Ammon's horn (tissue), 1 donor: ENCODE measurements around the gene SCLY.
A peak's percentile ranks its signal among the peaks of the same experiment; 100 is the strongest.
"Not testable (repeated sequence)": the region's sequence is repeated elsewhere in the genome, so short reads cannot be mapped to it uniquely, and the experiment has no call there.

Experiments
- DNase-seq: peaks from one replicate; pipeline ENCODE4 v3.0.0-alpha.2; 2016; ENCODE audit warnings: low spot score

The SCLY gene

DNA sequence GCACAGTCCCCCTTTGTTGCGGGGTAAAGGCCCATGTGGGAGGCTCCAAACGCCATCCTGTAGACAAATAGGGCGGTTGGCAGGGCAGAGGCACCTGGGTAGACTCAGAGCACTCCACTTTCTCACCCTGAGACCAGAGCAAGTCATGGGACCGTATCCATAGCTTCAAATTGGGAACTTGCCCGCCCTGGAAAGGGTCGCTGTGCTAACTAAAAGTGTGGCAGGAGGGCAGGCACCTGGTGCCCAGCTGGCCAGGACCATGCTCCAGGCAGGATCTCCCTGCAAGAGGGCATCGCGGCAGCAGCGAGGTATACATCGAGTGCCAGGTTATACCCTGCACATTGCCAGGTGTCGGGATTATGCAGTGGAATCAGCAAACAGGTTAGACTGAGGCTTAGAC is 20.8 kb upstream of the SCLY start:
- no peak for DNase-seq

GRCh38 chr2:238040918-238041317 is 19.9 kb upstream of the SCLY start:
- no peak for DNase-seq

DNA sequence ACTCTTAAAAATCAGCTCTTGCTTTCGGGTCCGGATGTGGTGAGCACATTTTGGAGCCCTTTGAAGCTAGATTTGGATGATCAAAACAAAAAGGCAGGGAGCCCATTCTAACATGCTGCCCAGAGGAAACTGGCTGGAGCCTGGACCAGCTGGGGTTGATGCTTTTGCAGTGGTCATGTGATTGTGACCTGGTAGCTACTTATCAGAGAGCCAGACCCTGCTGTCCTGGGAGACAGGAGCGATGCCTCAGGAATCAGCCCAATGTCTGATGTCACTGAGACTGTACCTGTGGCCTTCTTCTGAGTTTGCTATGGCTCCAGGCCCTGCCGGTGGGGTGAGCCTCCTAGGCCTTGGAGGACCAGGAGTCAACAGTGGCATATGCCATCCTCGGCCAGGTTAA is 18.7 kb upstream of the SCLY start:
- no peak for DNase-seq

DNA sequence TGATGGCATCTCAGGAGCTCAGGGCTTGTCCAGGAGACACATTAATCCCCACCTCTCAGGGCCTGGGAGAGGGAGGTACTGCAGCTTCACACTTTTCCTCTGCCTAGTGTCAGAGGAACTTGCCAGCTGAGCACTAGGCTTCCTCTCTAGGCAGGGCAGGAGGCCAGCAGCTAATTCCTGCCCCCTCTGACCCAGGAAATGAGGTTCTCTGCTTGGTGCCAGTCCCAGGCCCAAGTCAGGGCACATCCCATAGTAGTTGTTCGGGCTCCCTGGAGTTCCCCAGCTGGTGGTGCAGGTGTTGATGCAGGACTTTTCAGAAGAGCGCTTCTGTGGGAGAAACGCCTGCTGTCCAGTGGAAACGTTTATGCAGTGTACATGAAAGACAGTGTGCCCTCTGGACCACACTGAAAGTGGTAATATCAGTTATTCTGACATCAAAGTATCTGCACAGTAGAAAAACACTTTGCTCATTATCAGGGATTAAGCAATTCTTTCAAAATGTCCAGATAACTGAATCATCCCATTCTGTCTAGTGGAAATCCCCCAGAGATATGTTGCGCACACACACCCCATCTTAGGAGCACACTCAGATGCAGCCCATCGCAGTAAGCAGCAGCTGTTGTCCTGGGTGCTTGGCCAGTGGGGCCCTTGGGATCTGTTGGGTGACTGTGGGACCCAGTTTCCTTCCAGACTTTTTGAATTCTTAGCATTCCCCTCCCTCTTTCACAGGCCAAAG is 17.8 kb upstream of the SCLY start:
- no peak for DNase-seq

GRCh38 chr2:238043851-238044250 is 16.9 kb upstream of the SCLY start:
- no peak for DNase-seq

DNA sequence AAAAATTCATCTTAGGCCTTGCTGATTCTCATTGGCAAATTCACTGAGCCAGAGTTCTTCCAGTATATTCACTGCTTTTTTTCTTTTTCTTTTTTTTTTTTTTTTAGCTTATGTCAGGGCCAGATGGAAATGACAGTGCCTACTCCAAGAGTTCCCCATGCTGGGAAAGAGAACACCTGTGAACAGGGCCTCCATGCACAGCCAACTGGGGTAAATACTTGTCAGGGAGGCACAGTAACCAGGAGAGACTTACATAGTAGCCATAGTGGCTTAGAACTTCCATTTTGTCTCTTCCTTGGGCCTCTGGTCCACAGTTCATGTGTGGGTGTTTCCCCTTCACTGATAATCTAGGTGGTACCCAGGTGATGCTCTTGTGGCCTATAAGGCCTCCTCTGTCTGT is 15.2 kb upstream of the SCLY start:
- no peak for DNase-seq

- no peak for DNase-seq
Measured at GRCh38 chr2:238046725-238047270, 14.0 kb upstream of the SCLY start.

GRCh38 chr2:238053191-238053776 is 7.5 kb upstream of the SCLY start:
- no peak for DNase-seq

GRCh38 chr2:238055841-238056240 is 5.0 kb upstream of the SCLY start:
- DNase-seq, result no peak

GRCh38 chr2:238057696-238058575 is 2.9 kb upstream of the SCLY start:
- DNase-seq, result not testable (repeated sequence)

GRCh38 chr2:238059505-238059904 is 1.3 kb upstream of the SCLY start:
- DNase-seq, result no peak

GRCh38 chr2:238060096-238060541 is 682 bp upstream of the SCLY start:
- DNase-seq, result no peak

- peak; percentile 34 for DNase-seq
Measured at GRCh38 chr2:238061315-238062202, 758 bp downstream of the SCLY start.

DNA sequence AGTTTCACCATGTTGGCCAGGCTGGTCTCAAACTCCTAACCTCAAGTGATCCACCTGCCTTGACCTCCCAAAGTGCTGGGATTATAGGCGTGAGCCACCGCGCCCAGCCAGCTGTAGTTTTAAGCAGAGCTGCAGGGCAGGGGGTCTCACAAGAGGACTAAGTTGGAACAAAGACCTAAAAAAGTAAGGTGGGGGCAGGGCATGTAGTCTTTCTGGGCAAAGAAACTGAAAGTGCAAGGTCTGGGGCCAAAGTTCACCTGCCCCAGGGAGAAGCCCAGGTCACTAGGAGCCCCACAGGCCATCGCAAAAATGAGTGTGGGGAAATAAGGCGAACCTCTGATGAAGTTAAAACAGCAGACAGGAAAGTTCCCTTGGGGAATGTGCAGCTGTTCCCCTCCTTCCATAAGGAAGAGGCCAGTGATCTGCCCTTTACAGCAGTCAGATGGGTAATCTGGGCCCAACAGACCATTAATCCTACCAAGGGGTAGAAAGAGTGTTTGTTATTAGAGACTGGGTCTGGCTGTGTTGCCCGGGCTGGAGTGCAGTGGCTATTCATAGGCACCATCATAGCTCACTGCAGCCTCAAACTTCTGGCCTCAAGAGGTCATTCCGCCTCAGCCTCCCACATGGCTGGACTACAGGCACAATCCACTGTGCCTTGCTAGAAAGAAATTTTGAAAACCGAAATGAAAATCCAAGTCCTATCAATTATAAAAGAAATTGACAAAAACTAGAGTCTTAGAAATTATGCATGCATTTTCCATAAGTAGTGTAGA is 2.8 kb downstream of the SCLY start:
- DNase-seq, result no peak

DNA sequence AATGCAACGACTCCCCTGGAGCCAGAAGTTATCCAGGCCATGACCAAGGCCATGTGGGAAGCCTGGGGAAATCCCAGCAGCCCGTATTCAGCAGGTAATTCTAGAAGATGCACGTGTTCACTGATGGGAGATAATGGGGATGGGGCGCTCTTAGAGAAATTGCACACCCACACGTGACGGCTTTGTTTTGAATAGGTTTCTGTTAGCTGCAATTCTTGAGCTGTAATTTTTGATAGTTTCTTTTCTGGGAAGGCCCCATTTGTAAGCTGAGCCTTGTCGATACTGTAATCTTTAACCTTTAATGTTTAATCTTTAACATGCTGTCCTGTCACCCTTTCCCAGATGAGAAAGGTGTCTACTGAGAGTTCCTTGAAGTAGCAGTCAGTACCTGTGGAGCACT is 3.6 kb downstream of the SCLY start:
- no peak for DNase-seq

GRCh38 chr2:238065071-238065846 is 4.5 kb downstream of the SCLY start:
- DNase-seq, result no peak

DNA sequence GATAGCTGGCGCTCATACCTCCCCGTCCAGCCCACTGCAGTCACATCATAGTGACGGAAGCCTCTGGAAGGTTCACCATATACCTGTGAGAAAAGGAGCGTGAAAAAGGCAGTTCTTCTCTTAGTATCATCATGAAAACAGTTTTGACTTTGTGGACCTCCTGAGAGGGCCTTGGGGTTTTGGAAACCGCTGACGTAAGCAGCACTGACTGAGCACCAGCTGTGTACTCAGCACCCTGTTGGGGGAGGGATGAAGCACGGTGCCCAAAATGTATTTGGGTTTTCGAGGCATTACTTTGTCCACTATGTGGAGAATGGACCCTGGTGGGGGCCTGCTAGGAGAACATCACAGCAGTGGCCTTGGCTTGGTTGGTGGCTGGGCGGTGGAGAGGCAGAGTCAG is 5.4 kb downstream of the SCLY start:
- no peak for DNase-seq

GRCh38 chr2:238066718-238067117 is 5.9 kb downstream of the SCLY start:
- not testable (repeated sequence) for DNase-seq

GRCh38 chr2:238067939-238068338 is 7.1 kb downstream of the SCLY start:
- DNase-seq, result no peak
